Right lobe of liver (tissue), 4 donors: ENCODE results near the gene RNF217.

Experiments
- POLR2A ChIP-seq: fragments of 450-650 bp; IDR thresholded peaks from one replicate; pipeline ENCODE4 v1.6.1; 2017; ENCODE audit warnings: antibody characterized with exemption, mild to moderate bottlenecking
- TF ChIP-seq, protein P1 (sequence below), 4 donors: fragments of 200-600 bp in 3 of 4; fragments of 450-650 bp in 1 of 4; IDR thresholded peaks; one replicate each; pipeline versions ENCODE4 v1.5.1 to v1.8.0; 2016 to 2022; ENCODE audit warnings: antibody characterized with exemption in 4 of 4, mild to moderate bottlenecking in 2 of 4
- donor health status: DM: no; HTN: no; CAD: no.
- donor health status: DM: no; HTN: no; CAD: no.
- donor health status: DM: no; HTN: yes; CAD: no.

DNA sequence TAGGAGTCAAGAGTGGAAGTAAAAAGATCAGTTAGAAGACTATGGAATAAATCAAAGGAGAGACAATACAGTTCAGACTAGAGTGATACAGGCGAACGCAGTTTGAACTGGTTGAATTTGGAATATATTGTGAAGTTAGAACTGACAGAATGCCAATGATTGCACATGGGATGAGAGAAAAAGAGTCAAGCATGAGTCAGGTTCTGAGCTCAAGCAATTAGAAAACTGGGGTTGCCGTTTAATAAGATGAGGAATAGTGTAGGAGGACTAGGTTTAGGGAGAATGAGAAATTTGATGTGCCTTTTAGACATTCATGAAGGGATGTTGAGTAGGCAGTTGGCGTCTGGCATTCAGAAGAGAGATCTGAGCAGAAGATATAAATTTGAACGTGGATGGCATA lies 8.0 kb downstream of the RNF217 start:
- TF ChIP-seq POLR2A, result no peak
- TF ChIP-seq, protein P1, sequence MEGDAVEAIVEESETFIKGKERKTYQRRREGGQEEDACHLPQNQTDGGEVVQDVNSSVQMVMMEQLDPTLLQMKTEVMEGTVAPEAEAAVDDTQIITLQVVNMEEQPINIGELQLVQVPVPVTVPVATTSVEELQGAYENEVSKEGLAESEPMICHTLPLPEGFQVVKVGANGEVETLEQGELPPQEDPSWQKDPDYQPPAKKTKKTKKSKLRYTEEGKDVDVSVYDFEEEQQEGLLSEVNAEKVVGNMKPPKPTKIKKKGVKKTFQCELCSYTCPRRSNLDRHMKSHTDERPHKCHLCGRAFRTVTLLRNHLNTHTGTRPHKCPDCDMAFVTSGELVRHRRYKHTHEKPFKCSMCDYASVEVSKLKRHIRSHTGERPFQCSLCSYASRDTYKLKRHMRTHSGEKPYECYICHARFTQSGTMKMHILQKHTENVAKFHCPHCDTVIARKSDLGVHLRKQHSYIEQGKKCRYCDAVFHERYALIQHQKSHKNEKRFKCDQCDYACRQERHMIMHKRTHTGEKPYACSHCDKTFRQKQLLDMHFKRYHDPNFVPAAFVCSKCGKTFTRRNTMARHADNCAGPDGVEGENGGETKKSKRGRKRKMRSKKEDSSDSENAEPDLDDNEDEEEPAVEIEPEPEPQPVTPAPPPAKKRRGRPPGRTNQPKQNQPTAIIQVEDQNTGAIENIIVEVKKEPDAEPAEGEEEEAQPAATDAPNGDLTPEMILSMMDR (IDR thresholded peaks at IDR 0.05), result no peak
